ENCODE measurements around the gene COL12A1.
"Not testable (repeated sequence)": the region's sequence is repeated elsewhere in the genome, so short reads cannot be mapped to it uniquely, and the experiment has no call there.

COL12A1 gene

GRCh38 chr6:75186581-75186980 lies 19.3 kb downstream of the COL12A1 start:
- FAIRE-seq; DNase-seq (ENCODE audit: extremely low spot score, insufficient read length, low read depth): not testable (repeated sequence)

DNA sequence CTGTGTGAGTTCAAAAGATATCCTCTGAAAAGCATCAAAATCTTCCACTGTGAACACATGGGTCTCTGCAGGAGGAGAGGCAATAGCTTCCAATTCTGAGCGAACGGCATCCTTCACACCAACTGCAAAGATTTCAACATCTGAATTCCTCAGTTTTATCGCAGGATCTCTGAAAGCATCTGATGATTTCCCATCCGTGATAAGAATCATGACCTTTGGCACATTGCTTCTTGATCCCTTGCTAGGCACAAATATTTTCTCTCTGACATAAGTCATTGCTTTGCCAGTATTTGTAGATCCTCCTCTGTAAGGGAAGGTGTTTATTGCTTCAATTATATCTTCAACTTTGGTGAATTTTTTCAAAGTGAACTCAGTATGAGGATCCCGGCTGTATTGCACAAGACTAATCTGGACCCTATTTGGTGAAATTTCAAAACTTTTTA lies 22.7 kb downstream of the COL12A1 start:
- no peak for DNase-seq (ENCODE audit: extremely low spot score, insufficient read length, low read depth)
- no peak for FAIRE-seq

DNA sequence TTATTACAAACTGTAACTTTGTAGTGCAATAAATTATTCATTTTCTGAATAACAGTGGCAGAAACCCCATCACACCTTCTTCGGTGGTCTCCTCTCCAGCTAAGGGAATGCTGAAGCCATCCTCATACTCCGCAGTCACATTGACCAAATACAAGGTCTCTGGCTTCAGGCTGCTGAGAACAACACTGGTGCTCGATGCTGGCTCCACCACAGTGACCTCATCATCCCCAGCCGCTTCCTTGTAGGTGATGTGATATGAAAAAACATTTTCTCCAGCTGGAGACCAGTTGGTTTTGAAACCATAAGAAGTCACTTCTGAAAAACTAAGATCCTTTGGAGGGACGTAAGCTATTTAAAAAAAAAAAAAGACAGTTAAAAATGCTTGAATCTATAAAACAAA lies 25.0 kb downstream of the COL12A1 start:
- DNase-seq (ENCODE audit: extremely low spot score, insufficient read length, low read depth) (no peak), FAIRE-seq (no peak)

DNA sequence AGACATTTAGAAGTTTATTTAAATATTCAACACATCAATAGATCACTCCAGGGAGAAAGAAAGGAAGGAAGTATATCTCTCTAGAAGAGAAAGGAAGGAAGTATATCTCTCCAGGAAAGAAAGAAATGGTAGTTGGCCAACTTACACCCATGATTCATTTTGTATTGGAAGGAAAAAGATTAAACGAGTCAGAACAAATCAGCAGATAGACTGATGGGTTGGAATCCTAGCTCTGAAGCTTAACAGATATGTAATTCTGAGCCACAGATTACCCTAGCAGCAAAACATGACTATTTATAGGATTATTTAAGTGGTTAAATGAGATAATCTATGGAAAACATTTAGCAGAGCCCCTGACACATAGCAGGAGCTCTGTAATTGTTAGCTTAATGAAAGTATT lies 27.1 kb downstream of the COL12A1 start:
- FAIRE-seq: no peak
- DNase-seq (ENCODE audit: extremely low spot score, insufficient read length, low read depth): no peak

GRCh38 chr6:75176076-75176582 lies 29.7 kb downstream of the COL12A1 start:
- DNase-seq (ENCODE audit: extremely low spot score, insufficient read length, low read depth): no peak
- FAIRE-seq: no peak

GRCh38 chr6:75171986-75172385 lies 33.9 kb downstream of the COL12A1 start:
- FAIRE-seq (no peak), DNase-seq (ENCODE audit: extremely low spot score, insufficient read length, low read depth) (no peak)

- DNase-seq (ENCODE audit: extremely low spot score, insufficient read length, low read depth): no peak
- no peak for FAIRE-seq
These were observed 34.3 kb downstream of the COL12A1 start for GRCh38 chr6:75171567-75171966.

- FAIRE-seq: no peak
- no peak for DNase-seq (ENCODE audit: extremely low spot score, insufficient read length, low read depth)
These were observed 34.9 kb downstream of the COL12A1 start for GRCh38 chr6:75170691-75171560.

GRCh38 chr6:75169689-75170586 lies 35.9 kb downstream of the COL12A1 start:
- no peak for FAIRE-seq
- no peak for DNase-seq (ENCODE audit: extremely low spot score, insufficient read length, low read depth)

- DNase-seq (ENCODE audit: extremely low spot score, insufficient read length, low read depth): no peak
- no peak for FAIRE-seq
These were observed 38.0 kb downstream of the COL12A1 start for GRCh38 chr6:75167851-75168250.

- FAIRE-seq (no peak), DNase-seq (ENCODE audit: extremely low spot score, insufficient read length, low read depth) (no peak)
These were observed 38.5 kb downstream of the COL12A1 start for GRCh38 chr6:75167325-75167724.

- FAIRE-seq: no peak
- no peak for DNase-seq (ENCODE audit: extremely low spot score, insufficient read length, low read depth)
These were observed 39.1 kb downstream of the COL12A1 start for GRCh38 chr6:75166773-75167172.

DNA sequence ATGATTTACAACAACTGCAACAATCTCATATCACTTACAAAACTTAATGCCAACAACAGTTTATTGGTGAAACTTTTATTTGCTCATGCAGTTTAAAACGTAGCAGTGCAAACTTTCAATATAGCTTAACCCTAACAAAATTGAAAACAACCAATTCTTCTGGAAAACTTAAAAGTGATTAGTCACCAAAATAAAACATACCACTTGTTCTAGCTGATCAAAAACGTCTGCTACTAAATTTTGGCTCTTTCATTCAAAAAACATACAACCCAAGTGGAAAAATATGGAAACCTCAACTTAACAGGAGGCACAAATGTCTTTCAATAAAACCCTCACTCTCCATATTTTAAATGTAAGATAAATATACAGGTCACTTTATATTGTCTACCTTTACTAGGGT lies 39.6 kb downstream of the COL12A1 start:
- FAIRE-seq: no peak
- no peak for DNase-seq (ENCODE audit: extremely low spot score, insufficient read length, low read depth)

- no peak for DNase-seq (ENCODE audit: extremely low spot score, insufficient read length, low read depth)
- no peak for FAIRE-seq
These were observed 47.7 kb downstream of the COL12A1 start for GRCh38 chr6:75158176-75158575.

DNA sequence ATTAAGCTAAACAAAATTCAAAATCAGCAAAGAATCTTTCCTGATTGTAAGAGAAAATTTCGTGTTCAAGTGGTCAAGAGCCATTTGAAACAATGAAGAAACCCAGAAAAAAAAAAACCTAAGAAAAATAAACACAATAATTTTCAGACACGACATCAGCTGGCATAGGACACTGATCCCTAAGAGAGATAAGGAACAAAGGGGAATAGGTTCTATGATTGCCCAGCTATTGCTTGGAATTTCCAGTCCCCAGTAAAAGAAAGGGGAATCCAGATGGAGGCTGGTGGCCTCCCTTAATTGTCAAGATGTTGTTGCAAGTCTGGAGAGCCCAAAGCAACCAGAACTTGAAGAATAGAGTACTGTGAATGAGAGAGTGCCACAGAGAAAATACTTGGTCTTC lies 48.5 kb downstream of the COL12A1 start:
- no peak for FAIRE-seq
- no peak for DNase-seq (ENCODE audit: extremely low spot score, insufficient read length, low read depth)

DNA sequence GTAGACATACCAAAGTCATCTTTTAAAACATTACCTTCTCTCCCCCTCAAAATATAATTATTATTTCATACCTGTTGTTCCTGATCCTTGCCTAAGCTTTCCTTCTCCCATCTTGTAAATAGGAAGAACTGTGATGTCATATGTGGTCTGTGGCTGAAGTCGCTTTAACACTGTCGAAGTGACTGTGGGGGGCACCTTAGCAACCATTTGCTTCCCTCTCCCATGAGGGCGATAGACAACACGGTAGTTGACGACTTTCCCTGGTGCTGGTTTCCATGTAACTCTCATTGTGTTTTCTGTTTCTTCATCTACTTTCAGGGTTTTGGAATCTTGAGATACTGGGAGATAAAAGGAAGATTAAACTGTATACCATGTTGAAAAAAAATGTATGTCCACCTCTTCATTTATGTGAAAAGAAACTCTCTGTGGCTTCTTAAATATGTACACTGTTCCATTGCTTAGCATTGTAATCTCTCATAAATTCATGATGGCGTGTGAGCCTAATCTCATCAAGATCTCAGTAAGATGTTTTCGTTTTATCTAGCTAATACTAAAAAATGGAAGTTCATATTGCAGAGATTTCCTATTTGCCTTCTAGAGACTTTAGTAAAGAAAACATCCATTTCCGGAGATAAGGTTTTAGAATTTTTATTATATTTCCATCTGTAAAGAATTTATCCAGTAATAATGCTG lies 49.5 kb downstream of the COL12A1 start:
- DNase-seq (ENCODE audit: extremely low spot score, insufficient read length, low read depth): no peak
- no peak for FAIRE-seq

DNA sequence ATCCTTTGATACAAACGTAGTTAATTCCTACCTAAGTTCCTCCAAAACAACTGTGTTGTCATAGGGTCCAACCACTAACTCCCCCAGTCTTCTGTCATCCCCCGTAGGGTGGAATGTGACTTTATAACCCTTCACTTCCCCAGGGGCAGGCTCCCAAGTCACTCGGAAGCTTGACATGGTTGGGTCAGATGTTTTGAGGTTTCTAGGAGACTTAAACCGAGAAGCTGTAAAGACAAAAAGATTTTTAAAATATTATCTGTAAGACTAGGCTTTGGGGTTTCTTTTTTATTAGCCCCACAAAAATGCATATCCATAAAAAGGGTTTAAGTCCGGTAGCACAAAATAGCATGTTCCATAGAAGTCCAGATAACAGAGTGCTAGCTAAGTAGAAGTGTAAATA lies 50.2 kb downstream of the COL12A1 start:
- no peak for DNase-seq (ENCODE audit: extremely low spot score, insufficient read length, low read depth)

DNA sequence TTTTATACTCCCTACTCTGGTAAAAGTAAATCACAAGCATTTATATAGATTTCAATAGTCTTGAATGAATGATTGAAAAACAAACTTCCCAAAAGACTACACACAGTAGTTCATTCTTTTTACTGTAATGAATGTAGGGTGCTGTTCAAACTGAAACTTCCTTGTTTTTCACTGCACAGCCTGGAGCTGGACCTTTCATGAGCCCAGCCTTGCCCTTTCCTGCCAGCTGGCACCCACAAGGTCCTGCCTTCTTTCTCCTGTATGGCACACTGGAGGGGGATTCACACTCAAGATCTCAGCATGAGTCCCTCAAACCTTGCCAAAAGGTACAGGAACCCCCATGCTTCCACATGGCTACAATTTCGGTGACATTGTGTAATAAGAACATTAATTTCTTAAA lies 50.9 kb downstream of the COL12A1 start:
- DNase-seq (ENCODE audit: extremely low spot score, insufficient read length, low read depth): no peak
- FAIRE-seq: no peak

More for the DNA sequence above, 50.2 kb downstream of the COL12A1 start:
- no peak for FAIRE-seq

DNA sequence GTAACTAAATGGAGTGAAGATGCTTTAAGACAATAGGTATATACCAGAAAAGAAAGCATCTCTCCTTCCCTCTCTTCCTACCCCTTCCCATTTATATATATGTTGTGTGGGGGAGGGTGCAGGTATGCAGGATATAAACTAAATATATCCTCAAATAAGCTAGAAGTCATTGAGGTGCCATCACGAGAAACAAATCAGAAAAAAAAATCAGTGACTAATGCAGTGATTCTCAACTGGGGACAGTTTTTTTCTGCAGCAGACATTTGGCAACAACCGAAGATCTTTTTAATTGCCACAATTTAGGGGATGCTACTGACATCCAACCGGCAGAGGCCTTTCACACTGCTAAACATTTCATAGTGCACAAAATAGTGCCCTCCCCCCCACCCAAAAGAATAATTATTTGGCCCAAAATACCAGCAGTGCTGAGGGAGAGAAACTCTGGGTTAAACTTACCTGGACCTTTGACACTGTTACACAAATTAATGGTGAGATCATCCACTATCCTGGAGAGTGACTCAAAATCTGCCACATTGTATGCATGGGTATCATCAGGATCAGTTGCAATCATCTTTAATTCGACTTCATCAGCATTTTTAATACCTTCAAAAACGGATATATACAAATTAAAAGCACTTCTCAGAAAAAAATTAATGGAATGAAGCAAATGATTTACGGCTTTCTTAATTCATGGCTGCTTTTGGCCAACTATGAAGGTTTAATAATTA lies 55.0 kb downstream of the COL12A1 start:
- DNase-seq (ENCODE audit: extremely low spot score, insufficient read length, low read depth) (no peak), FAIRE-seq (no peak)

DNA sequence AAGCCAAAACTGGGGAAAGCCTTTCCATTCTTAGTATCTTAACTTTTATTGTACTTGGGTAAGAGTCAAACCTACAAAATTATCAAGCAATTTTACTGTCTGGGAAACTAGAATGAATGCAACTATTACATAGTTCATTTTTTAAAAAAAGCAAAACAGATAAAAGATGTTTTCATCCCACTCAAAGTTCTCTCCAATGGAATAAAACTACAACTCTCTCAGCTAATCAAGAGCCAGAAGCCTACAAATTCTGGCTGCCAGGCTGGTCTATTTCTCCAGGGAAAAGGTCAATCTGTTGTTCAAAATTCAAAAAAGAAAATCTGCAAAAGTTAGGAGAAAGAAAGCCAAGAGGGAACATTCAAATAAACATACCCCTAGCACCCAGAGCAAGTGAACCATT lies 56.2 kb downstream of the COL12A1 start:
- DNase-seq (ENCODE audit: extremely low spot score, insufficient read length, low read depth): no peak
- FAIRE-seq: no peak
